HG02884 (cell line): ENCODE measurements around the gene KIF5C.

Experiments used
- ATAC-seq: cut with Tn5 transposase; IDR thresholded peaks from one replicate; pipeline ENCODE4 v1.9.1; 2021; ENCODE audit warnings: mild to moderate bottlenecking, moderate library complexity; ENCODE audit not compliant: unreplicated experiment

Gene KIF5C

GRCh38 chr2:148922776-148923475, 47.9 kb downstream of the KIF5C start:
- no peak for ATAC-seq

GRCh38 chr2:148924514-148925178, 49.6 kb downstream of the KIF5C start:
- ATAC-seq = no peak

GRCh38 chr2:148926291-148926961, 51.4 kb downstream of the KIF5C start:
- ATAC-seq = peak; percentile 82

GRCh38 chr2:148926981-148927401, 52.0 kb downstream of the KIF5C start:
- ATAC-seq = peak; percentile 34

GRCh38 chr2:148928395-148928794, 53.4 kb downstream of the KIF5C start:
- ATAC-seq = no peak

- no peak for ATAC-seq
These were observed 55.2 kb downstream of the KIF5C start for GRCh38 chr2:148930046-148930775.

GRCh38 chr2:148932536-148932935, 57.5 kb downstream of the KIF5C start:
- ATAC-seq = no peak

- ATAC-seq = no peak
These were observed 58.4 kb downstream of the KIF5C start for GRCh38 chr2:148933456-148933855.

GRCh38 chr2:148935791-148936190, 60.8 kb downstream of the KIF5C start:
- ATAC-seq = no peak

GRCh38 chr2:148936857-148937450, 61.9 kb downstream of the KIF5C start:
- no peak for ATAC-seq

- ATAC-seq = no peak
These were observed 64.2 kb downstream of the KIF5C start for GRCh38 chr2:148939271-148939670.

GRCh38 chr2:148943097-148943496, 68.1 kb downstream of the KIF5C start:
- ATAC-seq = no peak

GRCh38 chr2:148944536-148944935, 69.5 kb downstream of the KIF5C start:
- no peak for ATAC-seq

GRCh38 chr2:148947299-148947698, 72.3 kb downstream of the KIF5C start:
- ATAC-seq = no peak

- ATAC-seq = no peak
These were observed 73.8 kb downstream of the KIF5C start for GRCh38 chr2:148948868-148949267.

GRCh38 chr2:148949348-148949747, 74.3 kb downstream of the KIF5C start:
- no peak for ATAC-seq

- no peak for ATAC-seq
These were observed 77.6 kb downstream of the KIF5C start for GRCh38 chr2:148952621-148953020.

GRCh38 chr2:148953426-148953825, 78.4 kb downstream of the KIF5C start:
- ATAC-seq = no peak

GRCh38 chr2:148954536-148954935, 79.5 kb downstream of the KIF5C start:
- ATAC-seq = no peak

GRCh38 chr2:148955798-148956197, 80.8 kb downstream of the KIF5C start:
- no peak for ATAC-seq

- no peak for ATAC-seq
These were observed 82.0 kb downstream of the KIF5C start for GRCh38 chr2:148957023-148957422.
